ENCODE measurements around the gene ZNF182.

- TF ChIP-seq YY1 (IDR thresholded peaks at IDR 0.05) (no peak), ZBTB33 (IDR thresholded peaks at IDR 0.05) (no peak), CTCF (IDR thresholded peaks at IDR 0.05; ENCODE audit: low read depth, low read length, missing input control) (no peak), ATF3 (IDR thresholded peaks at IDR 0.05) (no peak), REST (IDR thresholded peaks at IDR 0.05) (no peak), TAF1 (conservative IDR thresholded peaks at IDR 0.05) (no peak), JUND (IDR thresholded peaks at IDR 0.05) (no peak), NR2F2 (IDR thresholded peaks at IDR 0.05) (no peak), RAD21 (IDR thresholded peaks at IDR 0.05) (no peak), HNF4G (IDR thresholded peaks at IDR 0.05) (no peak), MAX (IDR thresholded peaks at IDR 0.05) (no peak), FOXA1 (IDR thresholded peaks at IDR 0.05) (no peak)
These were observed 24.3 kb upstream of the ZNF182 start for GRCh38 chrX:48028091-48028490.
